NCI-H2107 (cell line): ENCODE data around the gene SNRPE.

Source experiments
- DNase-seq: peaks from one replicate; lab custom pipeline; 2025; lab: John Stamatoyannopoulos, UW

Gene SNRPE

DNA sequence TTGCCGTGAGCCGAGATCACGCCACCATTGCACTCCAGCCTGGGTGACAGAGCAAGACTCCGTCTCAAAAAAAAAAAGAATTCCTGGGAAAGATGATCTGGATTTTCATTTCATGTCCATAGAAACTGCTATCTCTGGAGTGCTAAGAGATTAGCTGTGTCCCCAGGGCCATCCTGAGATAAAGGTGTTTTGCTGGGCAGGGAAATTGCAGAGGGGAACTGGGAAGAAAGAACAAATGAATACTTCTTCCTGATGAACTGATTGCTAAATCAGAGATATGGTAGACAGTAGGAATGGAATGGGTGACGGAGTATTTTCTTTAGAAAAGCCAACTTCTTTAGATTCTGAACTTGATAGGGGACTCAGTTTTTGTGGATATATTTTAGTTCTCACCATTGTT is 19.2 kb downstream of the SNRPE start:
- DNase-seq = no peak

DNA sequence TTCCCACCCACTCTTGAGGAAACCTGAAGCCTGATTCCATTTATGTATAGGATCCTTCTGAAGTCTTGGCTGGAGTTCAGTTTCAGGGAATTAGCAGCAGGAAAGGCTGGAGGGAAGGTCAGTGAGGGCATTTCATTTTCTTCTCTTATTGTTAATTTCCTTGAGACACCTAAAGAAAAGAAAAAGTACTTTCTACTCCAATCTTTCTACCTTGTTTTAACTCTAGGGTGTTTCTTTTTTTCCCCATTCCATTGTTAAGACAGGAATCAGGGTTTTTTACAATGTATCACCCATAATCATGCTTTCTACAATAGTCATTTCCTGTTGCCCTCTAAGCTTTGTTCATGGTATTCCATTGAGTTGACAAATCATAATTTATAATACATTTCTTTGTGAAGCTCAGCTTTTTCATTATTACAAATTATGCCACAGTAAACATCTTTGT is 27.4 kb downstream of the SNRPE start:
- DNase-seq = no peak

DNA sequence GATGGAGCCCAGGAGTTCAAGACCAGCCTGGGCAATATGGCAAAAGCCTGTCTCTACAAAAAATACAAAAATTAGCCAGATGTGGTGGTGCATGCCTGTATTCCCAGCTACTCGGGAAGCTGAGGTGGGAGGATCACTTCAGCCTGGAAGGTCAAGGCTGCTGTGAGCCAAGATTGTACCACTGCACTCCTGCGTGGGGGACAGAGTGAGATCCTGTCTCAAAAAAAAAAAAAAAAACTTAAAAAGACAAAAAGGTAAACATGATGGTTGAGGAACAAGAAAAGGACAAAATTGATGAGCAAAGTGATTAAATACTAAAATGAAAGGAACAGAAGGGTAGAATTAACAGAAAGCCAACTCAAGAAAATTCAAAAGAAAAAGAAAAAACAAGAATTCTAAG is 30.6 kb downstream of the SNRPE start:
- DNase-seq = no peak

DNA sequence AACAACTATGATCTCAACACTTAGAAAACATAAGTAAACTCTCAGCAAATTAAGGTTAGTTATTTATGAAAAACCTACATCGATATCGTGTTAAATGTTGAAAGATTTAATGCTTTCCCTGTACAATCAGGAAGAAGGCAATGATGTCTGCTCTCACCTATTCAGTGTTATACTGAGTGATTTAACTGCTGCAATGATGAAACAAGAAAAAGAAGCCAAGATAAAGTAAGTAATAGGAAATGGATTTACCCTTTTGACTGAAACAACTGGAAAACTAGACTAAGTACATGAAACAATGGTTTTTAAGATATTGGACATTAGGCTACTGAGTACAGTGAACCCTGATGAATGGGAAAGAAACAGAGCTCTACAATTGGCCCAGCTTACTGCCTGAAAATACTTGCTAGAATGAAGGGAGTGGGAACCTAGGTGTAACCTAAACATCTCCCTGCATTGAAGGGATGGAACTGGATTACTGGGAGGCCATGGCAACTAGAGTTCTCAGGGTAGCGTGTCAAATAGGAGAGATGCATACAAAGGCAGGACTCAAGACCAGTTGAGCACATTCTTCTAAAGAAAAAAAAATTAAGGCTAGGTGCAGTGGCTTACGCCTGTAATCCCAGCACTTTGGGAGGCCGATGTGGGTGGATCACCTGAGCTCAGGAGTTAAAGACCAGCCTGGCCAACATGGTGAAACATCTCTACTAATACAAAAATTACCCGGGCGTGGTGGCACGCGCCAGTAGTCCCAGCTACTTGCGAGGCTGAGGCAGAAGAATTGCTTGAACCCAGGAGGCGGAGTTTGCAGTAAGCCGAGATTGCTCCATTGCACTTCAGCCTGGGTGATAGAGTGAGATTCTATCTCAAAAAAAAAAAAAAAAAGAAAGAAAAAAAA is 37.3 kb downstream of the SNRPE start:
- DNase-seq = no peak

DNA sequence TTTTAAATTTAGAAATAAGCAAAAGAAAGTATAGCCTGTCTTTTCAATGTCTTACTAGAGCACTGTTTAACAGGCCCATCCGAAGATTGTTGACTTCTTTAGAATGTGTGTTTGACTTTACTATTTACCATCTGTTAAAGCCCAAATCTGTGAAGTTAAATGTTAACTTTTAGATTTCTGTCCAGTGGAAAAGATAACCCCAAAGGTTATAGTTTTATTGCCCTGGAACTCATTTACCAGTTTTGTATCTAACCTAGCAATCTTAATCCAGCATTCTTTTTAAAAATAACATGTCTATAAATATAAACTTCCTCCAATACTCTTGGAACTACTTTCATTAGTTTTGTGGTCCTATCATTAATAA is 37.9 kb downstream of the SNRPE start:
- DNase-seq = no peak

DNA sequence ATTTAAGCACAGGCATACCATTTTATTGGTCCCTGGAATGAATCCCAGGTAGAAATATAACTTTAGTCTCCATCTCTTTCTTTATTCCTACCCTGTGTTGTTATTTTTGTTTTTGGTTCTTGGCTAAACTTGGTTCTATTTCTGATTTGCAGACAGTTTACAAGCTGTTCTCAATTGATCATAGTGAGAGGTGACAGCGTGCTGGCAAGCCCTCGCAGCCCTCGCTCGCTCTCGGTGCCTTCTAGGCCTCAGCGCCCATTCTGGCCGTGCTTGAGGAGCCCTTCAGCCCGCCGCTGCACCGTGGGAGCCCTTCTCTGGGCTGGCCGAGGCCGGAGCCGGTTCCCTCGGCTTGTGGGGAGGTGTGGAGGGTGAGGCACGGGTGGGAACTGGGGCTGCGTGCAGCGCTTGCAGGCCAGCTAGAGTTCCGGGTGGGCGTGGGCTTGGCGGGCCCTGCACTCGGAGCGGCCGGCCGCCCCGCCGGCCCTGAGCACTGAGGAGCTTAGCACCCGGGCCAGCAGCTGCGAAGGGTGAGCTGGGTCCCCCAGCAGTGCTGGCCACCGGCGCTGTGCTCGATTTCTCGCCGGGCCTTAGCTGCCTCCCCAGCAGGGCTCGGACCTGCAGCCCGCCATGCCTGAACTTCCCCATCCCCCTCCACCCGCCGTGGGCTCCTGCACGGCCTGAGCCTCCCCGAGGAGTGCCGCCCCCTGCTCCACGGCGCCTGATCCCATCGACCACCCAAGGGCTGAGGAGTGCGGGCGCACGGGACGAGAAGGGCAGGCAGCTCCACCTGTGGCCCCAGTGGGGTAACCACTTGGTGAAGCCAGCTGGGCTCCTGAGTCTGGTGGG is 38.7 kb downstream of the SNRPE start:
- no peak for DNase-seq

DNA sequence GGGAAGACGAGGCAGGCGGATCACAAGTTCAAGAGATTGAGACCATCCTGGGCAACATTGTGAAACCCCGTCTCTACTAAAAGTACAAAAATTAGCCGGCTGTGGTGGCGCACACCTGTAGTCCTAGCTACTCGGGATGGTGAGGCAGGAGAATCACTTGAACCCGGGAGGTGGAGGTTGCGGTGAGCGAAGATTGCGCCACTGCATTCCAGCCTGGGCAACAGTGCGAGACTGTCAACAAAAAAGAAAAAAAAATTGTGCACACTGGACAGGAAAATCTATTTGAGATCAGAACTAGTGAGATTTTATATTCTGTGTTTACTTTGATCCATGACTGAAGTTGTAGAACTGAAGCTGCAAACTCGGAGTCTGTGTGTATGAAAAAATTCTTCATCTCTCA is 40.2 kb downstream of the SNRPE start:
- no peak for DNase-seq

DNA sequence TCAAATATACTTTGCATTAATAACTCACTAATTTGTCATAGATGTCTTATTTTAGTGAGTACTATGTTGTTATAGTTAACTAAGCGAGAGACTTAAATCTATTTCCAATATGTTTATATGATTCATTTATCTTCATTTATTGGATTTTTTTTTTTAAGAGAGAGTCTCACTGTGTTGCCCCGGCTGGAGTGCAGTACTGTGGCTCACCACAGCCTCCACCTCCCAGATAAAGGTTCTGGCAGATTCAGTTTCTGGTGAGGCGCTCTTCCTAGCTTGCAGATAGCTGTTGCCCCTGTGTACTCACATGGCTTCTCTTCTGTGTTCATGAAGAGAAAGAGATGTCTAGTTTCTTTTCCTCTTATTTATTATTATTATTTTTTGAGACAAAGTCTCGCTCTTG is 43.9 kb downstream of the SNRPE start:
- DNase-seq = no peak

DNA sequence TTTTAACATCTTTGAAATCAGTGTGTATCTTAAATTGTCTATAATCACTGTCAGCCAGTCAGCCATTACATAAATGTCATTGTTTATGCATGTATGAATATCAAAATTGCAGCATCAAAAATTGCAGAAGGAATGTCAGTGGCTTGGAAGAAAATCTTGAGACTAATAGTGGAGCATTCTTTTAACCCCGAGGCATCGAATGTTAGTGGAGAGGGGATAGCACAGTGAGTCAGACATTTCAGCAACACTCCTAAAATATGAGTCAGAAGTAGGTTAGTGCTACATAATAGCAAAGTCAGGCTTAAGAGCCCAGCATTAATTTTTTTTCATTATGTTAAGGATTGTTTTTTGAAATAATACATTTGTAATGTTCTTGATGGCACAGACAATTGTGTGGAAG is 45.5 kb downstream of the SNRPE start:
- DNase-seq = no peak

DNA sequence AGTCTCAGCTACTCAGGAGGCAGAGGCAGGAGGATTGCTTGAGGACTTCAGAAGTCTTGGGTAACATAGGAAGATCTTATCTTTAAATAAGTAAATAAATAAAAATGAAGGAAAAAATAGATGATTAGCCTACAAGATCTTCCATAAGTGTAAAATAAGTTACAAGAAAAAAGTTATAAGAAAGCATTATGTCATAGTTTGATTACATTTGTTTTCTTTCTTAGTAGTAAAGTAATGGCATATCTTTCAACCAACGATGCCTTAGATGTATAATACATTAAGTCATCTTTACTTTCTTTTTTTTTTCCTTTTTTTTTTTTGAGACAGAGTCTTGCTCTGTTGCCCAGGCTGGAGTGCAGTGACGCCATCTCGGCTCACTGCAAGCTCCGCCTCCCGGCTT is 46.5 kb downstream of the SNRPE start:
- DNase-seq = no peak

DNA sequence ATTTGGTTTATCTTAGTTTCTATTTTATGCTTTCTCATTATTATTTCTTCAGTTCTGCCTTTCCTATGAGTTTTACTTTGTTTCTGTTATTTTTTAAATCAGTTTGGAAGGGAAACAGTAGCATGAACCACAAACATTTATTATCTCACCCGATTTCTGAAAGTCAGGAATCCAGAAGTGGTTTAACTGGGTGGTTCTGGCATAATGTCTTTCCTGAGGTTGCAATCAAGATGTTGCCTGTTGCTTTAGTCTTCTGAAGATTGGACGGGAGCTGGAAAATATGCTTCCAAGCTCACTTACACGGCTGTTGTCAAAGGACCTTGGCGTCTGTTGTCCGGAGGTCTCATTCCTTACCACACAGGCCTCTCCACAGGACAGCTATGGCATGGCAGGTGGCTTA is 50.4 kb downstream of the SNRPE start:
- no peak for DNase-seq

DNA sequence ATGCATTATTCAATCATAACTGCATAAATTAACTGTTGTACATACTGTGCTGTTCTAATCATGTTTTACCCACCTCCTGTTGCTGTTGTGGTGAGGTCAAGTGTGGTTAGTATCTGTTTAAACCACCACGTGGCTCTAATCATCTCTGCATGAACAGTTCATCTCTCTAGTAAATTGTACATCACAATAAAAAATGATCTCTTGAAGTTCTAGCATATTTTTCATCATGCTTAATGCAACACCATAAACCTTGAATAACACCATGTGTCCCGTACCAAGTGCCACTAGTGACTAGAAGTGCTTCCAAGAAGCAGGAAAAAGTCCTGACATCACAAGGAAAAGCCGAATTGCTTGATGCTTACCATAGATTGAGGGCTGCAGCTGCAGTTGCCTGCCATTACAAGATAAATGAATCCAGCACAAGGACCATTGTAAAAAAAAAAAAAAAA is 51.7 kb downstream of the SNRPE start:
- DNase-seq = no peak

DNA sequence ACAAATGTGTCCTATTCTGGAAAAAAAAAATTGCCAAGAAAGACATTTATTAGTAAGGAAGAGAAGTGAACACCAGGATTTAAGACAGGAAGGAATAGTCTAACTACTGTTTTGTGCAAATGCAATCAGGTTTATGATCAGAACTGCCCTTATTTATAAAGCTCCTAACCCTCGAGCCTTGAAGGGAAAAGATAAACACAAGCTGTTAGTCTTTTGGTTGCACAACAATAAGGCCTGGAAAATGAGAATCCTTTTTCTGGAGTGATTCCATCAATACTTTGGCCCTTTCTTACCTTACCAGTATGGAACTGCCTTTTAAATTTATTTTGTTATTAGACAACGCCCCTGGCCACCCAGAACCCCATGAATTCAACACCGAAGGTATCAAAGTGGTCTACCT is 52.9 kb downstream of the SNRPE start:
- DNase-seq = no peak

DNA sequence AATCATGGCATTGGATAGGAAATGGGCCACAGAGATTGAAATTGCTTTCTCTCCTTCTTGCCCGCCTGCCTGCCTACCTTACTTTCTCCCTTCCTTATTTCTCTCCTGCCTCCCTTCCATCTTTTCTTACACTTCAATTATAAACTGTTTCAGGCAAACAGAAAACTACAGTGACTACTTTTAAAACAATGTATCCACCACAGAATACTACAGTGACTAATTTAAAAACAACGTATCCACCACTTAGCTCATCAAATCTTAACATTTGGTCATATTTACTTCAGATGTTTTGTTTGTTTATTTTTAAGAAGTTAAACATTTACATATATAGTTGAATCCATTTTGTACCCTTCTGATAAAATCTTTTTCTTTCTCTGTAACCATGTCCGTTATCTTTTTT is 54.4 kb downstream of the SNRPE start:
- no peak for DNase-seq

DNA sequence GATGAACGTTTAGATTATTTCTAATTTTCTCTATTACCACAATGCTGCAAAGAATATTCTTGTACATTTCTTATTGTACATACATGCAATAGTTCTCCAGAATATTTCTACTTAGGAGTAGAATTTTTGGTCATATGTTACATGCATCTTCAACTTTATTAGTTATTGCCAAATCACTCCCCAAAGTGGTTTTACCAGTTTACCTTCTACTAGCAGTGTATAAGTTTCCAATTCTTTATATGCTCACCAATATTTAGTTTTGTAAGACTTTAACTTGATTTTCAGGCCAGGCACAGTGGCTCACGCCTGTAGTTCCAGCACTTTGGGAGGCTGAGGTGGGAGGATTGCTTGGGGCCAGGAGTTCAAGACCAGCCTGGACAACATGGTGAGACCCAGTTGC is 55.4 kb downstream of the SNRPE start:
- DNase-seq = no peak
